Thoracic aorta (tissue), 2 donors: ENCODE measurements around the gene RREB1. TPM values are rescaled to one million over a fixed set of nuclear protein-coding genes. Genes with fewer than 3 reads are reported as not detected.

ENCODE experiments used
- ATAC-seq: fragments of 150-250 bp; one replicate; pipeline ENCODE4 v1.8.0; 2017; ENCODE audit warnings: low read depth; ENCODE audit not compliant: insufficient number of reproducible peaks, low FRiP score
- DNase-seq: peaks from one replicate; pipeline ENCODE4 v3.0.0-alpha.2; 2020; ENCODE audit warnings: low spot score
- H3K27ac ChIP-seq, 2 donors: fragments of 200-600 bp; sonication (generic); 1 replicate in 1 of 2; 2 replicates in 1 of 2; pipeline ENCODE4 v1.5.1; 2016; ENCODE audit warnings: mild to moderate bottlenecking in 2 of 2, moderate library complexity in 2 of 2
- H3K27me3 ChIP-seq: fragments of 200-600 bp; sonication (generic); replicated peaks from 2 replicates; pipeline ENCODE4 v1.6.0; 2016; ENCODE audit warnings: mild to moderate bottlenecking; ENCODE audit not compliant: insufficient read depth
- H3K36me3 ChIP-seq: fragments of 200-600 bp; sonication (generic); one replicate; pipeline ENCODE4 v1.5.1; 2016
- H3K4me1 ChIP-seq, 2 donors: fragments of 200-600 bp; sonication (generic); 1 replicate in 1 of 2; 2 replicates in 1 of 2; pipeline versions ENCODE4 v1.5.1 to v1.6.0; 2016; ENCODE audit warnings: low read depth in 2 of 2, mild to moderate bottlenecking in 1 of 2; ENCODE audit not compliant: control insufficient read depth in 1 of 2
- H3K4me3 ChIP-seq: fragments of 200-600 bp; sonication (generic); 2 replicates; pipeline ENCODE4 v1.5.1; 2016; ENCODE audit warnings: mild to moderate bottlenecking
- H3K9me3 ChIP-seq: fragments of 200-600 bp; sonication (generic); 2 replicates; pipeline ENCODE4 v1.5.1; 2016
- total RNA-seq, 2 donors: library from RNA; depleted of rRNA; stranded (reverse); fragments of >200 nt; gene quantifications; one replicate each; pipeline versions ENCODE4 v1.1.0 to v1.2.3, GENCODE V29; 2016
- TF ChIP-seq, protein P1 (sequence below): fragments of 200-600 bp; sonication (generic); IDR thresholded peaks from one replicate; pipeline ENCODE4 v1.5.1; 2019; ENCODE audit warnings: antibody characterized with exemption

Gene RREB1
- total RNA-seq, 2 donors from 2014 or later = 30.6 to 39.3 TPM

DNA sequence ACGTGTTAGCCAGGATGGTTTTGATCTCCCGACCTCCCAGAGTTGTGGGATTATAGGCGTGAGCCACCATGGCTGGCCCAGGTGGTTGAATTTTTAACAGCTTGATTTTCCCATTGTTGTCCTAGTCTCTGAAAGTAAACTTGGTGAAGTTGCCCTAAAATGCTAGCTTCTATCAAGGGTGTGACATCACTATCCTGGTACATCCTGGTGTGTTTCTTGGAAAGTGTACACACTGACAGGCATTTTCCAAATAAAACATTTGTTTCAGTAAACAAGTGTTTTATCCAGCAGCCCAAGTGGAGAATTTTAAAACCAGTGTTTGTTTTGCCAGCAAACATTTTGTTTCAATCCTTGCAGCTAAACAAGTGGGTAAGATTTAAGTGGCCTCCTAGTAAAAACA, 40.5 kb upstream of the RREB1 start:
- Histone ChIP-seq H3K27me3 (no peaks in the 10 kb centered on the region), H3K4me3 (no peak overlapping the region), H3K9me3 (no peaks in the 10 kb centered on the region), H3K27ac (no peak overlapping the region), H3K4me1 (no peaks in the 10 kb centered on the region), H3K36me3 (no peaks in the 10 kb centered on the region)
- no peak for DNase-seq
- no peak for ATAC-seq
- TF ChIP-seq, protein P1, sequence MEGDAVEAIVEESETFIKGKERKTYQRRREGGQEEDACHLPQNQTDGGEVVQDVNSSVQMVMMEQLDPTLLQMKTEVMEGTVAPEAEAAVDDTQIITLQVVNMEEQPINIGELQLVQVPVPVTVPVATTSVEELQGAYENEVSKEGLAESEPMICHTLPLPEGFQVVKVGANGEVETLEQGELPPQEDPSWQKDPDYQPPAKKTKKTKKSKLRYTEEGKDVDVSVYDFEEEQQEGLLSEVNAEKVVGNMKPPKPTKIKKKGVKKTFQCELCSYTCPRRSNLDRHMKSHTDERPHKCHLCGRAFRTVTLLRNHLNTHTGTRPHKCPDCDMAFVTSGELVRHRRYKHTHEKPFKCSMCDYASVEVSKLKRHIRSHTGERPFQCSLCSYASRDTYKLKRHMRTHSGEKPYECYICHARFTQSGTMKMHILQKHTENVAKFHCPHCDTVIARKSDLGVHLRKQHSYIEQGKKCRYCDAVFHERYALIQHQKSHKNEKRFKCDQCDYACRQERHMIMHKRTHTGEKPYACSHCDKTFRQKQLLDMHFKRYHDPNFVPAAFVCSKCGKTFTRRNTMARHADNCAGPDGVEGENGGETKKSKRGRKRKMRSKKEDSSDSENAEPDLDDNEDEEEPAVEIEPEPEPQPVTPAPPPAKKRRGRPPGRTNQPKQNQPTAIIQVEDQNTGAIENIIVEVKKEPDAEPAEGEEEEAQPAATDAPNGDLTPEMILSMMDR = no peak

DNA sequence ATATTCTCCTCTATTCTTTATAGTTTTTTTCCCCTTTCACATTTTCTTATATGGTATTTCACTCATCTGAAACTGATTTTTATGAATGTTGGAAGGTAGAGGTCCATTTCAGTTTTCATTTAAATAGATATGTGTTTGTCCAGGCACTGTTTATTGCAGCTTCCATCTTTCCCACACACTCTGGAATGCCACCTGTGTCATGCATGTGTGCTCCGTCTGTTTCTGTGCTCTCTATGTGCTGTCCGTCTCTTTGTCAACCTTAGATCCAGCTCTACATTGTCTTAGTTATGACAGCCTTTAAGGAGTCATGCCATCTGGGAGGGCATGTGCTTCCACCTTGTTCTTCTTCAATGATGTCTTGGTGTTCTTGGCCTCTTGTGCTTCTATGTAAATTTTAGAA, 36.4 kb upstream of the RREB1 start:
- DNase-seq = no peak
- TF ChIP-seq, protein P1 = no peak

DNA sequence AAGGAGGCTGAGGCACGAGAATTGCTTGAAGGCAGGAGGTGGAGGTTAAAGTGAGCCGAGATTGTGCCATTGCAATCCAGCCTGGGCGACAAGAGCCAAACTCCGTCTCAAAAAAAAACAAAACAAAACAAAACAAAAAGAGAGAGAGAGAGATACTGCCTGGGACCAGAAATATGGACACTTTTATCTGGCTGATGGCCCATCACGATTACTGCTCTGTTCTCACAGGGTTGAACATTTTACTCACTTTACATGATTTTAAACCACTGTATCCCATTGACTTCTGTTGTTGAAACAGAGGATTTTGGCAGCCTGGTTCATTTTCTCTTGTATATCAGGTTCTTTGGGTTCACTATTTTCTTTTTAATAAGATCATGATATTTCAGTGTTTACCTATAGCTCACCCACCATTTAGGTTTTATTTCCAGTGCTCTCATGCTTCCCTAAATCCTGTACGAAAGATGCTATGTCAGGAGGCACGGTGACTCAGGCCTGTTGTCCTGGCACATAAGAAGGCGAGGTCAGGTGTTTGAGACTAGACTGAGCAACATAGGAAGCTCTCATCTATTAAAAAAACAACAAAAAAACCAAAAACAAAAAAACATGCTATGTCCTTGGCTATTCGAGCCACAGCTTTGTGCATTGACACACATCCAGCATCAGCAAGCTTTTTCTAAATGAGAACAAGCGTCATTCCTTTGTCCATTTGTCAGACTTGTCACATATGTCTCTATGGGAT, 34.5 kb upstream of the RREB1 start:
- DNase-seq (no peak), ATAC-seq (no peak)
- H3K4me3 ChIP-seq = peak overlapping the region; percentile 27
- H3K27ac ChIP-seq = no peak overlapping the region
- no peaks in the 10 kb centered on the region for H3K36me3 ChIP-seq
- no peaks in the 10 kb centered on the region for H3K4me1 ChIP-seq
- TF ChIP-seq, protein P1 = no peak
- no peaks in the 10 kb centered on the region for H3K27me3 ChIP-seq
- no peaks in the 10 kb centered on the region for H3K9me3 ChIP-seq

More for the DNA sequence above, 36.4 kb upstream of the RREB1 start:
- Histone ChIP-seq H3K36me3 (no peaks in the 10 kb centered on the region), H3K4me3 (no peak overlapping the region), H3K27ac (no peak overlapping the region), H3K9me3 (no peaks in the 10 kb centered on the region), H3K27me3 (no peaks in the 10 kb centered on the region), H3K4me1 (no peaks in the 10 kb centered on the region)
- no peak for ATAC-seq

DNA sequence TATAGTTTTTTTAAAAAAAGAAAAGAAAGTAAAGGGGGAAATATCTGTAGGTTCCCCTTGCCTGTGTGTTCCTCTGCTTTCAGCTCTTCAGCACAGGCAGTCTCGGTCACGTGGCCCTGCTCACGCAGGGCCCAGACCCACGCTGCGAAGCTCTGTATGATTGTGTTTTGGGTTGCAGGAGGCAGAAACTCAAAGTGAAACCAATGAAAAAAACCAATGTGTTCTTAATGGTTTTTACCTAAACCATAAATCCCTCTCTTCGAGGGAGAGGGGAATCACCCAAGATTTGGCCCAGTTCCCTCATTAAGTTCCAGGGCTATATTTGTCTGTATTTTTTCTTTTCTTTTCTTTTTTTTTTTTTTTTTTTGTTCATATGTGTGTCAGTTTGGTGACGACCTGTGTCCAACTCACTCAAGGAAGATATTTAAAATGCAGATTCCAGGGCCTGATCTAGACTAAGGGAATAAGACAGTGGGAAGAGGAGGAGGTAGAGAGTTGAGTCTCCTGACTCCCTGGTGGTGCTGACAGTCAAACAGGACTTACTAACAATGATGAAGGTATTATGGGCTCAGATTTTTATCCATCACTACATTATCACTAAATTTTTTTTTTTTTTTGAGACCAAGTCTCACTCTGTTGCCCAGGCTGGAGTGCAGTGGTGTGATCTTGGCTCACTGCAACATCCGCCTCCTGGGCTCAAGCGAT, 33.8 kb upstream of the RREB1 start:
- no peak for DNase-seq
- H3K27ac ChIP-seq = no peak overlapping the region
- no peaks in the 10 kb centered on the region for H3K4me1 ChIP-seq
- no peaks in the 10 kb centered on the region for H3K27me3 ChIP-seq
- H3K36me3 ChIP-seq = no peaks in the 10 kb centered on the region
- TF ChIP-seq, protein P1 = no peak
- no peaks in the 10 kb centered on the region for H3K9me3 ChIP-seq
- H3K4me3 ChIP-seq = peak overlapping the region; percentile 27
- no peak for ATAC-seq

DNA sequence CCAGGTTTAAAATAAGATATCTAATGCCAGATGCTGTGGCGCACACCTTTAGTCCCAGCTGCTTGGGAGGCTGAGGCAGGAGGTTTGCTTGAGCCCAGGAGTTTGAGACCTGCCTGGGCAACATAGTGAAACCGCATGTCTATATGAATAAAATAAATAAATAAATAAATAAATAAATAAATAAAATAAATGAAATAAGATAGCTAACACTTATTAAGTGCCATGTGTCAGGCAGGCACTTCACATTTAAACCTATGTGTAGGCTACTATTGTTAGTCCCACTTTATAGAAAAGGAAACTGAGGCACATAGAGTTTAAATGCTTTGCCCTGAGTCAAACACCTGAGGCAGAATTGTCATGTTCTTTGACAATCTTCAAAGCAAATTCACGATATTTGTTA, 32.9 kb upstream of the RREB1 start:
- DNase-seq = no peak

More for the DNA sequence above, 32.9 kb upstream of the RREB1 start:
- Histone ChIP-seq H3K36me3 (no peaks in the 10 kb centered on the region), H3K27ac (no peak overlapping the region), H3K9me3 (no peaks in the 10 kb centered on the region), H3K4me1 (no peaks in the 10 kb centered on the region), H3K4me3 (no peak overlapping the region), H3K27me3 (no peaks in the 10 kb centered on the region)
- ATAC-seq = no peak
- TF ChIP-seq, protein P1 = no peak
